SJSA1 (cell line): ENCODE measurements around the gene STUB1. TPM values are rescaled to one million over a fixed set of nuclear protein-coding genes. Genes with fewer than 3 reads are reported as not detected.

Experiments used
- total RNA-seq: library from RNA; depleted of rRNA; stranded (reverse); fragments of >200 nt; shearing (Covaris generic); gene quantifications from 2 replicates; pipeline ENCODE4 v1.2.3, GENCODE V29; 2014; rRNA removed

The STUB1 gene
- total RNA-seq, 1 experiment from 2014 or later: 150 TPM

Other genes starting within 250 kb of the STUB1 start
- 44.4 and 46.1 TPM in 2 replicates for gene CAPN15, start 152.7 kb upstream of the STUB1 start, total RNA-seq
- gene PRR35, start 120.0 kb upstream of the STUB1 start, total RNA-seq: not detected in 2 replicates
- 0.37 TPM in 1 of 2 replicates, not detected in the other for gene NHLRC4, start 113.4 kb upstream of the STUB1 start, total RNA-seq
- 19.6 and 33.8 TPM in 2 replicates for gene PIGQ, start 110.4 kb upstream of the STUB1 start, total RNA-seq
- 10.2 and 17.8 TPM in 2 replicates for gene RAB40C, start 90.3 kb upstream of the STUB1 start, total RNA-seq
- 0.39 and 0.41 TPM in 2 replicates for gene WFIKKN1, start 49.4 kb upstream of the STUB1 start, total RNA-seq
- 73.1 and 86.6 TPM in 2 replicates for gene METTL26, start 44.1 kb upstream of the STUB1 start, total RNA-seq
- 3.0 TPM in 1 of 2 replicates, not detected in the other for gene MCRIP2, start 38.6 kb upstream of the STUB1 start, total RNA-seq
- gene WDR90, start 31.0 kb upstream of the STUB1 start, total RNA-seq: 12.1 and 31.9 TPM in 2 replicates
- gene RHOT2, start 12.3 kb upstream of the STUB1 start, total RNA-seq: 51.2 and 64.3 TPM in 2 replicates
- gene RHBDL1, start 4.7 kb upstream of the STUB1 start, total RNA-seq: 1.1 and 13.1 TPM in 2 replicates
- gene JMJD8, start 3.9 kb downstream of the STUB1 start, total RNA-seq: 13.9 and 25.7 TPM in 2 replicates
- gene WDR24, start 10.0 kb downstream of the STUB1 start, total RNA-seq: 2.1 TPM in 2 replicates
- gene FBXL16, start 25.4 kb downstream of the STUB1 start, total RNA-seq: 0.13 TPM in 1 of 2 replicates, not detected in the other
- gene METRN, start 34.7 kb downstream of the STUB1 start, total RNA-seq: 75.5 and 99.3 TPM in 2 replicates
- gene ANTKMT, start 40.7 kb downstream of the STUB1 start, total RNA-seq: 43.7 and 95.5 TPM in 2 replicates
- 0.26 TPM in 1 of 2 replicates, not detected in the other for gene CCDC78, start 46.0 kb downstream of the STUB1 start, total RNA-seq
- gene HAGHL, start 46.7 kb downstream of the STUB1 start, total RNA-seq: 7.8 and 16.6 TPM in 2 replicates
- 24.2 and 27.4 TPM in 2 replicates for gene CIAO3, start 60.6 kb downstream of the STUB1 start, total RNA-seq
- gene MSLN, start 80.3 kb downstream of the STUB1 start, total RNA-seq: not detected in 2 replicates
- gene RPUSD1, start 108.0 kb downstream of the STUB1 start, total RNA-seq: 35.7 and 46.5 TPM in 2 replicates
- gene CHTF18, start 108.2 kb downstream of the STUB1 start, total RNA-seq: 25.4 and 30.6 TPM in 2 replicates
- gene GNG13, start 120.3 kb downstream of the STUB1 start, total RNA-seq: not detected in 2 replicates